Activated CD8-positive, alpha-beta memory T cell treated with anti-CD3 and anti-CD28 coated beads for 36 hours (primary cell): ENCODE data around the gene PCGF2. TPM values are rescaled to one million over a fixed set of nuclear protein-coding genes. Genes with fewer than 3 reads are reported as not detected.

Experiments used
- CTCF ChIA-PET: fragments of 350-600 bp; sonication (Branson Sonifier 250); formaldehyde crosslinking; loops from one replicate; lab custom pipeline; 2021; ENCODE audit warnings: antibody characterized with exemption; lab: Charles Lee
- POLR2A ChIA-PET: fragments of 350-600 bp; sonication (Branson Sonifier 250); formaldehyde crosslinking; loops from one replicate; lab custom pipeline; 2021; ENCODE audit warnings: antibody characterized with exemption; lab: Charles Lee
- total RNA-seq, 2 experiments: library from RNA; stranded (reverse); gene quantifications; one replicate each; pipeline ENCODE4 v1.2.3, GENCODE V29; 2021

PCGF2 gene
- total RNA-seq, 2 experiments from 2014 or later, result 1.2 to 1.4 TPM

DNA sequence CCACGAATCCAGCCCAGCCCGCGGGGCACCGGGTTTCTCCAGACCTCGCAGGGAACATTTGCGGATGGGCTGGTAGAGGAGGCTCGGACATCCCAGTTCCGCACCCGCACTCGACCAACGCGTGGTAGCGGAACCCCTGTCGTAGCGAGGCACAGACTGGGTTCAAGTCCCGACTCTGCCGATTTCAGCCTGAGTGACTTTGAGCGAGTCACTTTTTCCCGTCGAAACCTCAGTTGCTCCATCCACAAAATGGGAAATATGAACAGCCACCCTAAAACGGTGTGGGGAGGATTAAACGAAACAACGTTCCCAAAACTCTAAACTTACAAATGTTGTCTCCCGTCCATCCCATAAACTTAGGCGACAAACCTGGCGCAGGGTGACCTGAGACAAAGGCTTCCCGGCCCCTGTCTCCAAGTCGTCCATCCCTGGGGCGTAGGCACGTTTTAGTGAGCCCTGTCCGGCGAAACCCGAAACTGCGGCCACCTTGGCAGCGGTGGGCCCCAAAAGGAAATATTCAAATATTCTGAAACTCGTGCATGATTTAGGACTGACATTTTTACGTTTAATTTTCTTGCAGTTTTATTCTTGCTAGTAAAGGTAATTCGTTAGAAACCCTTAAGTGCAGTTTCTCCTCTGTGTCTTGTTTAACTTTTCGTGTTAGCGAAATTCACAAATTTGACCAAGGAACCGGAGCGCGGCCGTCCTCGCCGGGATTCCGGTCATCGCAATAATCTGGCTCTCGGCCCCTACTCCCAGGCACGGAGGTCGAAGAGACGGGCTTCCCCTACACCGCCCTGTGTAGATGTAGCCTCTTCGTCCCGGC, 45.0 kb downstream of the PCGF2 start:
- CTCF ChIA-PET, result interaction anchor here (0.6 to 2.5 kb wide), 2 partner anchors 27 to 50 kb away, joined by 3 to 18 read pairs; partner anchors contain the start of gene EPOP
- POLR2A ChIA-PET, result interaction anchor here (1.0 to 3.6 kb wide), 2 partner anchors 25 to 28 kb away, joined by 3 to 17 read pairs; no protein-coding TSS in a partner anchor

DNA sequence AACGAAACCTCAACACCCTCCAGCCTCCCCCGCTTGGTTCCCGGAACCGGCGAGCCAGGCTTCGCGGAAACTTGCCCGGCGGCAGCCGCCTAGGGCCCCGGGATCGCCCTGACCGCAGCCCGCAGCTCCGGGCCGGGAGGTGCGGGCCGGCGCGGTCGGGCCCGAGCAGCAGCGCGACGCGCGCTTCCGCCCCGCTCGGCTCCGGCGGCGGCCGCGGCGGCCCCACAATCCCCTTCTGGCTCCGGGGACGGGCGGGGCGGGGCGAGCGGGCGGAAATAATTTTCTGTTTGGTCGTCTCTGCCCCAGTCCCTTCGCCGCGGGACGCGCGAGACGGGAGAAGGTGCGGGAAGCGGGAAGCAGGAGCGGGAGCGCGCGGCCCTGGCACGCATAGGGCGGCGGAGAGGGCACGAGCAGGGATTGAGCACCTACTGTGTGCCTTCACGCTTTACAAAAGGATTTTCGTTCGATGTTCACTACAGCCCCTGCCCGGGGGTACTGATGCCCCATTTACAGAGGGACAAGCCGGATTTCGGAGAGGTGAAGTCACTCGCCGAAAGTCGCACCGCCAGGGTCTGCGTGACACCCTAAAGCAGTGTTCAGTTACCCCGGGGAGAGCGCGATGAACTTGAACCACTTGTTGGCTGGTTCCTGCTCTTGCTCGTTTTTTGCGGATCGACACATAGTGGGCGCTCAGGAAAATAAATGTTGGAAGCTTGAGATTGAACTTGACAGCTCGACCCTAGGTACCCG, 45.8 kb downstream of the PCGF2 start:
- ChIA-PET POLR2A (interaction anchor here (0.6 to 3.6 kb wide), 6 partner anchors 13 to 50 kb away, joined by 3 to 26 read pairs (median 8); partner anchors contain the start of genes EPOP and PSMB3), CTCF (interaction anchor here (0.6 to 2.7 kb wide), 3 partner anchors 26 to 49 kb away, joined by 3 to 18 read pairs (median 9); partner anchors contain the start of gene EPOP)

DNA sequence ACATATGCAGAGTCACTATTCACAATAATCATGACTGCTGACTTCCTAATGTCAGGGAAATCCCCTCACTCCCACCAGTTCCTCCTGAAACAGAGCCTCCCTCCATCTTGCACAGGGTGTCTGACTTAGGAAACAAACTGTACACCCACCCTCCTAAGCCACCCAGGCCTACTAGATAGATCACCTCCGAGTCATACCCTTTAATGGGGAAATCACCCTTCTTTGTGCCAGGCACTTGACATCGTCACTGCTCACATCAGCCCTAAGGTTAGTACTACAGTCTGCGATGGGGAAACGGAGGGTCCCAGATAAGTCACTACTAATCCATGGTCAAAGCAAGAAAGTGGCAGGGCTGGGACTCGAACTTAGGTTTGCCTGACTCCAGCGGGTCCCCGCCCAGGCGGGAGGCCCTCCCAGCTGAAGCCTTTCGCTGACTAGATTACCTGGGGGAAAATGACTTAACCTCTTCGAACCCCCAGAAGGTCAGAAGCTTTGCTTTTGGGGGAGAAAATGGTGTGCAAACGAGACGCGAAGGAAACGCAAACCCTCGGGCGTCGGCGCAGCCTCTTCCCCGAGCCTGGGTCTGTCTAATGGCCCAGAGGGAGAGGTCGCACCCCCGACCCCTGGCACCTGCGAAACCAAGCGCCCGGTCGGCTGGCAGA, 46.5 kb downstream of the PCGF2 start:
- POLR2A ChIA-PET, result interaction anchor here (0.6 to 2.9 kb wide), 6 partner anchors 14 to 152 kb away, joined by 3 to 26 read pairs (median 4); partner anchors contain the start of genes EPOP, PSMB3 and RPL23
- CTCF ChIA-PET, result interaction anchor here (0.8 to 2.7 kb wide), 4 partner anchors 25 to 33 kb away, joined by 3 to 18 read pairs (median 10); partner anchors contain the start of gene EPOP

- ChIA-PET CTCF (interaction anchor here (0.9 to 2.0 kb wide), 2 partner anchors 22 to 36 kb away, joined by 6 to 7 read pairs; no protein-coding TSS in a partner anchor), POLR2A (no interaction called here)
Observed at GRCh38 chr17:38698760-38699159, 49.4 kb downstream of the PCGF2 start.

DNA sequence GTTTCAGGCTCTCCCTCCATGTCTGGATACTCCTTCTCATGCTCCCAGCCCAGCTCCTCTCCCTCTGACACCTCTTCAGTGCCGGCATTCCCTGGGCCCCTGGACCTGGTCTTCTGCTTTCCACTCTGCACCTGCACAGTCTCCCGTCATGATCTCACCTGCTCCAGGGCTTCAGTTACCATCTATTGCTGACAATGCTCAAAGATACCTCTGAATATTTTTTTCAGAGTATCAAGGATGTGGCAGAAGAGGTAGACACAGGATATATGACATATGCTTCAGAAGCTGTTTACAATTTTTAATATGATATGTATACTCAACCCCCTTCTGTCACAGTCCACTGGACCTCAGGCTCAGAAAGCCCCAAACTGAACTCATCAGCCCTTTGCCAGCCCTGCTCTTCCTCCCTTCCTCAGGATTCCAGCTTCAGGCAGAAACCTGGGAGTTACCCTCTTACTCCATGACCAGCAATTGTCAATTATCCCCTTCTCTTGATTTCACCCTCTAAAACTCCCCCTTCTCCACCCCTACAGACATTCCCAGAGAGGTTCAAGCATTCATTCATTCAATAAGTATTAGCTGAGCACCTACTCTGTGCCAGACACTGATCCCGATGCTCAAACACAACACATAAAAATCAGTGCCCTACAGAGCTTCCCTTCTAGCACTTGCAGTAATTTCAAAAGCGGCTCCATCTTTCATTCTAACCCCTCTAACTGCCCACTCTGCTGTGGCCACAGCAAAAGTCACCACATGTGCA, 50.9 kb downstream of the PCGF2 start:
- ChIA-PET POLR2A (interaction anchor here (1.0 kb wide), 1 partner anchor 21 kb away, joined by 4 read pairs; no protein-coding TSS in a partner anchor), CTCF (interaction anchor here (0.6 to 5.8 kb wide), 4 partner anchors 13 to 252 kb away, joined by 3 to 29 read pairs (median 3); no protein-coding TSS in a partner anchor)

GRCh38 chr17:38693700-38694329, 54.3 kb downstream of the PCGF2 start:
- POLR2A ChIA-PET, result no interaction called here
- CTCF ChIA-PET, result interaction anchor here (5.8 kb wide), 1 partner anchor 17 kb away, joined by 29 read pairs; no protein-coding TSS in a partner anchor

GRCh38 chr17:38691154-38691553, 57.0 kb downstream of the PCGF2 start:
- POLR2A ChIA-PET, result no interaction called here
- CTCF ChIA-PET, result interaction anchor here (0.8 to 2.6 kb wide), 2 partner anchors 14 to 44 kb away, joined by 3 to 8 read pairs; partner anchors contain the start of gene MLLT6

DNA sequence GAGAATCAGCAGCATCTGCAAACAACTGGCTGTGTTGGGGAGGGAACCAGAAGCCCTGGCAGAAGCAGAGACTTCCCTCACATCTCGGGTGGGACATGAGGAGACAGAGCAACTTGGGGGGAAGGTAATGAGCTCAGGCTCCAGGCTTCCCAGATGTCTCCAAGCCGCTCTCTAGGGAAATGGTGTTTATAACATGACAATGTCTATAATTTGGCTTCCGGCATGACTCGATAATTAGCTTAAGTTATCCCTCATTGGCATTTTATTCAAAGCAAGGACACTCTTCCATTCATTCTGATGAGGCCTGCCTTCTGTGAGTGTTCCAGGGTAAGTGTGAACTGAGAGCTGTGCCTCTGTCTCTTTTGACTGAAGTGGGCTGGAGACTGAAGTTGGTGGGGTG, 57.8 kb downstream of the PCGF2 start:
- ChIA-PET POLR2A (no interaction called here), CTCF (interaction anchor here (1.9 to 2.6 kb wide), 2 partner anchors 44 to 45 kb away, joined by 7 to 8 read pairs; no protein-coding TSS in a partner anchor)

- CTCF ChIA-PET, result interaction anchor here (0.9 to 2.3 kb wide), 4 partner anchors 9 to 48 kb away, joined by 3 to 7 read pairs (median 4); no protein-coding TSS in a partner anchor
- POLR2A ChIA-PET, result interaction anchor here (0.5 to 0.7 kb wide), 2 partner anchors 161 to 415 kb away, joined by 3 to 6 read pairs; no protein-coding TSS in a partner anchor
Observed at GRCh38 chr17:38687286-38687685, 60.9 kb downstream of the PCGF2 start.

GRCh38 chr17:38685491-38685890, 62.6 kb downstream of the PCGF2 start:
- POLR2A ChIA-PET, result no interaction called here
- CTCF ChIA-PET, result interaction anchor here (1.0 to 1.5 kb wide), 3 partner anchors 9 to 43 kb away, joined by 3 read pairs; partner anchors contain the start of gene EPOP

Other genes starting within 250 kb of the PCGF2 start
- gene SRCIN1, start 142.4 kb downstream of the PCGF2 start, total RNA-seq, result under 1 TPM; 0.06 to 0.15 TPM
- 10 to 100 TPM; 56.1 to 56.7 TPM for gene EPOP, start 73.4 kb downstream of the PCGF2 start, total RNA-seq
- gene MLLT6, start 43.1 kb downstream of the PCGF2 start, total RNA-seq, result 100 to 1,000 TPM; 182 to 185 TPM
- gene CISD3, start 18.0 kb downstream of the PCGF2 start, total RNA-seq, result 10 to 100 TPM; 67.4 to 69.0 TPM
- gene PSMB3, start 4.4 kb upstream of the PCGF2 start, total RNA-seq, result 100 to 1,000 TPM; 299 to 330 TPM
- gene PIP4K2B, start 51.2 kb upstream of the PCGF2 start, total RNA-seq, result 10 to 100 TPM; 37.3 to 47.1 TPM
- gene CWC25, start 77.0 kb upstream of the PCGF2 start, total RNA-seq, result 10 to 100 TPM; 22.8 to 24.5 TPM
- 1,000 to 10,000 TPM; 1,971 to 2,017 TPM for gene RPL23, start 105.4 kb upstream of the PCGF2 start, total RNA-seq
- 100 to 1,000 TPM; 130 to 132 TPM for gene LASP1, start 121.7 kb upstream of the PCGF2 start, total RNA-seq
- gene FBXO47, start 219.1 kb upstream of the PCGF2 start, total RNA-seq, result not detected